ENCODE measurements around the gene AUTS2.

AUTS2 gene

DNA sequence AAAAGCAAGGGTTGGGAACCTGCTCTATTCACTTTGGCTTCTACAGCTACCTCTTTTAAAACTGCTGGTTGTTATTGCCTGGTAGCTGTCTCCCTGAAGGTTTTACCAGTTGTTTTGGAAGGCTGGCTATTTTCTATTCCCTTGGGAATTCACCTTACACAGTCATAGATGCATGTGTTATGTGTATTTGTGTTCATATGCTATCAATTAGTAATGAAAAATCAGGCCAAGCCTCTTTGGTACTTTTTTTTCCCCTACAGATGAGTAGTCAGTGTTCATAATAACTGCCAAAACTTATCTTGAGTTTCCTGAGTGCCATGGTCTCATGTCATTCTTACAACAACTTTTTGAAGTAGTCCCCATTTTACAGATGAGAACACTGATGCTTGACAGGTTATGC, 795.7 kb downstream of the AUTS2 start:
- DNase-seq (ENCODE audit: low read depth in 2 of 2, low spot score in 1 of 2), result no peak

DNA sequence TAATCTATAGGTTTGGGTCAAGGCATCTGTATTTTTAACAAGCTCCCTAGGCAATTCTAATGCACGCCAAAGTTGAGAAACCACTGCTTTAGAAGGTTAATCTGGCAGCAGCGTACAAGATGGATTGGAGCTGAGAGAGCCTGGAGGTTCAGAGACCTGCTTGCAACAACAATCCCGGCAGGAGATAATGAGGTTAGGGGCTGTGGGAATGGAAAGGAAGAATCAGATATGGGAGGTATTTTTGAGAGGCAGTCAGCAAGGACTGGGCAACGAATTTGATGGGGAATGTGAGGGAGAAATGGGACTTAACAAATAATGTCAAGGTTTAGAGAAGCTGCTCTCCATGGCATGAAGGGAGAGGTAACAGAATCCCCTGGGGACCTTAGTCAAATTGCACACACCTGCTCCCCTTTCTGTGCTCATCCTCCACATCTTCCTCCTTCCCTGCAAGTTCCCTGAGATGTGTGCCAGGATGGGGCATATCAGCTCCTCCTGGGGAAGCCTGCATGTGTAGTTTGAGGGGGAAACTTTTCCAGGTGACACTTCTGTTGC, 802.6 kb downstream of the AUTS2 start:
- no peak for DNase-seq (ENCODE audit: low read depth in 2 of 2, low spot score in 1 of 2)

DNA sequence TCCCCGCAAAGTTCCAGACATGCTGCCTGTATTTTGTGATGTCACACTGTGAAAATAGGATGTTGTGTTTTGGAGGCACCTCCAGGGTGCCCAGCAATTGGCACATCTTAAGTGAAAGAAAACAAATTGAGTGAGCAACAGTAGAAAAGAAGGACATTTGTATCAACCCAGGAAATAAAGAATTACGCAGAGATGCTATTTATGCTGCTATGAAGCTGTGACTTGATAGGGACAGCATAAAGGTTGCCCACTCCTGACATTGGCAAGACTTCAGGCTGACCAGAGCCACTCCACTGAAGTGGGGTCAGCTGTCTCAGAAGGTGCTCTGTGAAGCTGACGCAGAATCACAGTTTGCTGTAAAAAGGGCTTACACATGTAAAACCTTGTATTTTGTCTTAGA, 803.8 kb downstream of the AUTS2 start:
- DNase-seq (ENCODE audit: low read depth in 2 of 2, low spot score in 1 of 2), result no peak

DNA sequence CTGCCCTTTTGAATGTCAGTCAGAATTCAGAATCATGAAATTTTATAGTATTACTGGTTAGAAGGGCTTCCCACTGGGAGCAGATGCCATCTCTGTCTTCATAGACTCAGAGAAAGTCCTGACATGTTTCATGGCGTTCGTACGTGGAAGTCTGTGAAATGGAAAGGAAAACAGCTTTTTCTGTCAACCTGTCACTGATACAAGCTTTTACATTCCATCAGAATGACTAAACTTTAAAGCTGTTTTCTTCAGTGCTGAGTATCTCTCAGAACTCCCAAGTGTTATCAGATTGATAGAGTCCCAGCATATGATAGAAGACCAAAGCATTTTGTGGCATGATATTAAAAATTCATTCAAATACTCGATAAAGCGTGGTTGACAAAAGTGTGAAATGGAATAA, 807.0 kb downstream of the AUTS2 start:
- no peak for DNase-seq (ENCODE audit: low read depth in 2 of 2, low spot score in 1 of 2)

DNA sequence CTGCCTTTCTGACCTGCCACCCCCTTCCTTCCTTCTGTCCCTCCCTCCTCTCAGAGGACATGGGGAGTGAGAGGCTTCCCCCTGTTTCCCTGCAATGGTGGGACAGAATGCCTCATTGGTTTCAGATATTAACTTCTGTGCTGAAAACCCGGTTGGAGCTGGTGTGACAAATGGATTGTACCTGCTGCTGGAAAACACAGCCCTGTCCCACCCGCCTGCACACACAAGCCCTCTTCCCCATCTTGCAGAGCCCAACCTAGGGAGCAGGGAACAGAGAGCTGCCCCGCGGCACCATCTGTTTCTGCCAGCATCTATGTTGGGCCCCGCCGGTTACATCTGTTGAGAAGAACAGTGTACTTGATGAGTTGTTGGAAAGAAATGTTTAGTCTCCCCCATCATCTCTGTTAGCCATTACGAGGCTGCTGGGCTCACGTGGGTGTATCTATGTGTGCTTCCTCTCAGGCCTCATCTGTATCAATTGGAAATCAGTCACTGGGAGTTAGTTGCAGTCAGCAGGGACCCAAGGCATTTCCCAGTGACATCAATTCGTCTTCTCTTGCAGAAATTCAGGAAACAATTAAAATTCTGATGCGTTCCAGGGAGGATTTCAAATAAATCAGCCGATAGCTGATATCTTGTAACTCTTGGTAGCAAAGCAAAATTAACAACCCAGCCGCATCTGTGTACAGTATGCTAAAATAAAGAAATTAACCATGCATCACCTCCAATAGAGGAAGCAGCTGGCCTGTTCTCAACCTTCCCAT, 808.1 kb downstream of the AUTS2 start:
- DNase-seq (ENCODE audit: low read depth in 2 of 2, low spot score in 1 of 2), result no peak

DNA sequence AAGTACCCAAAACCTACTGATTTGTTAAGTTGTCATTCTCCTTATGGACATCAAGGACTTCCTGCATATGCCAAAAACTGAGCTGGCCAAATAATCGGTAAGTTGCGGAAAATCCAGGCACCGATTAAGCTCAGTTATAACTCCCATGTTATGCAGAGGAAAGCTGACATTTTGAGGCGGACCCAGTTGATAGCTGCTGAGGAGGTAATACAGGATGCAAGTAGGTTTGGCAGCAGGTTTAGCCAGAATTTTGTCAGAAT, 808.6 kb downstream of the AUTS2 start:
- no peak for DNase-seq (ENCODE audit: low read depth in 2 of 2, low spot score in 1 of 2)

DNA sequence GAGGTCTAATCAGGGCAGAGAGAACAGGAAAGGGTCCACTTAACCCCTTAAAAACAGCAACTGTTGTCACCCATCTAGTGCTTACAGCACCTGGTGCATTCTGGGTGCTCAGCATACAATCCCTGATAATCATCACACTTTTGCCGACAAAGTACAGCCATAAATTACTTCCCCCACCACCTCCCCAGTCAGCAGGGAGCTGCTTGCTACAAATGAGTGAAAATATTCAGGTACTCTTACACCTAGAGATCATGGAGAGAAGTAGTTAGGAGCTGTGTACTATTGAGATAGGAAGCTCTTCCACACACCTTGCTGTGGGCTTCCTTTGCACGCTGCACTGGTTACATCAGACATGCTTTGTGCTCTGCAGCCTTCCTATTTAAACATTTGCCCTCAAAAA, 810.2 kb downstream of the AUTS2 start:
- DNase-seq (ENCODE audit: low read depth in 2 of 2, low spot score in 1 of 2), result no peak

DNA sequence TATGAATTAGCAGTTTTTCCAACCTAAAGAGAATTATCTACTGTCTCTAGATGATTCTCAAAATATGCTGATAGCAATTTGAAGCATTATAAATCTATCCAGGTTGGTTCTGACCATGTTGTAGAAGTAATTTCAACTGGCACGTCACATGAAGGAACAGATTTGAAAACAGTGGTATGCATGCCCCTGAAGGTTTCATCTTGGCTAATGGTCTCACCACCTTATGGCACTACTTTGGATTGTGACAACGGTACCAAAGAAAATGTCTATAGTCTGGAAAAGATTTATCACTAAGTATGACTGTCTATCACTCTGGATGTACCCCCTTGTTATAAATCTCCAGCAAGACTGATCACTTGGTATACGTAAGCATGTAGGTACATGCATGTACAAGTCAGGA, 810.6 kb downstream of the AUTS2 start:
- DNase-seq (ENCODE audit: low read depth in 2 of 2, low spot score in 1 of 2), result no peak

DNA sequence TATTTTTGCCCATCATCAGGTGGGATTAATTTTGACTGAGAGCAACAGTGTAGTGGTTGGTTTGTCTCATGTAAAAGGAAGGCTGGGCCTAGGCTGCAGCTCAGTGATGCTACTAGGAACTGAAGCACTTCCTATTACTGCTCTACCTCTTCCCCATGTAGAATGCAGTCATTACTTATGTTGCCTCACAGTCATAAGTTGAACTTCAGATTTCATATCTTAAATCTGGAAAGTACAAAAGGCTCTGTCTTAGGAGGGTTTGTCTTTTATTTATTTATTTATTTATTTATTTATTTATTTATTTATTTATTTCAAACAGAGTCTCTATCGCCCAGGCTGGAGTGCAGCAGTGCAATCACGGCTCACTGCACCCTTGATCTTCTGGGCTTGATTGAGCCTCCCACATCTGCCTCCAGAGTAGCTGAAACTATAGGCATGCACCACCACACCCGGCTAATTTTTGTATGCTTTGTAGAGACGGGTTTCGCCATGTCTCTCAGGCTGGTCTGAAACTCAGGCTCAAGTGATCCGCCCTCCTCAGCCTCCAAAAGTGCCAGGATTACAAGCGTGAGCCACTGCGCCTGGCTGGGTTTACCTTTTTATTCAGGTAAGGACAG, 812.0 kb downstream of the AUTS2 start:
- no peak for DNase-seq (ENCODE audit: low read depth in 2 of 2, low spot score in 1 of 2)

DNA sequence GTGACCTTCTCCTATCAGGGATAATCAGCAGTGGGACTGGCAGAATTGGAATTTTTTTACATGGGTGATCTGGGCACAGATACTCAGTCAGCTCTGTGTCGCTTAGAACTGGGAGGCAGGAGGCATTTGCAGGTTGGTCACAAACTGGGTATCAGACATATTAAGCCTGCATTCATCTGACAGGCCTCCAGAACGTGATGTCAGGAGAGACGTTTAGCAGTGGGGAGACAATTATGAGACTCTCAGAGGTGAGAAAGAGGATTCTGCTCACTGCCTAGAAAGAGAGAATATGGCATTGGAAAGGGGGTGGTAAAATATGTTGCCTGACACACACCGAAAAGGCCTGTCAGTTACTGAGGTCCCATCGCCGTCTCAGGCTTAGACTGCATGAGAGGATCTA, 816.1 kb downstream of the AUTS2 start:
- no peak for DNase-seq (ENCODE audit: low read depth in 2 of 2, low spot score in 1 of 2)

DNA sequence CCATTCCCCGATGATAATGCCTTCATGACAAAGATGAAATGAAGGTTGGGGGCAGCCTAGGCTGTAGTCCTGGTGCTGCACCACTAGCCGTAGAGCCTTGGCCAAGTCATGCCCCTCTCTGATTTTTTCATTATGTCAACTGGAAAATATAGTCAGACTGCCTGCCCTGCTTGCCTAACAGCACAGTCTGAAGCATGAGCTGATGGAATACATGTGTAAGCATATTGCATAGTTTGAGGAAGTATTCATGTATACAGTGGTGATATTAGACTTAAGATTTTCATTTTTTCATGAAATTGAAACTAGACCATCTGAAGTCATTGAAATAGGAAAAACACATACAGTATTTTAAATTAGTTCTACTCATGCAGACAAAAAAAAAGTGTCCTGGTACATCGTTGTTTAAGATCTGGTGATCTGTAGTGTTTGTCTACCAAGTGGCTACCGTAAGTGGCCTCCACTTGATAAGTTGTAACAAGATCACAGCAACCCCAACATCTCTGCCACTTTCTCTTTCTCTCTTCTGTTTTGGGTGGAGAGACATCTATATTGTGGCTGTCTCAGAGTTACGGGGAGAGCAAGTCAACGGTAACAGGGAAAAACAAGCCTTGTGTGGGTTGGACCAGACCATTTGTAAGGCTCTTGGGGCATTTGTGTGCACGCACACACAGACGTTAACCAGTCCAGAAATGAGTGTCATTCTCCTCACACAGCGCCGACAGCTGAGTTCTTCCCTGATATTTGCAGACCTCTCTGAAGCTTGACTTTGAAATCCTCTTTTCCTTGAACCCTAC, 817.1 kb downstream of the AUTS2 start:
- DNase-seq (ENCODE audit: low read depth in 2 of 2, low spot score in 1 of 2), result no peak

DNA sequence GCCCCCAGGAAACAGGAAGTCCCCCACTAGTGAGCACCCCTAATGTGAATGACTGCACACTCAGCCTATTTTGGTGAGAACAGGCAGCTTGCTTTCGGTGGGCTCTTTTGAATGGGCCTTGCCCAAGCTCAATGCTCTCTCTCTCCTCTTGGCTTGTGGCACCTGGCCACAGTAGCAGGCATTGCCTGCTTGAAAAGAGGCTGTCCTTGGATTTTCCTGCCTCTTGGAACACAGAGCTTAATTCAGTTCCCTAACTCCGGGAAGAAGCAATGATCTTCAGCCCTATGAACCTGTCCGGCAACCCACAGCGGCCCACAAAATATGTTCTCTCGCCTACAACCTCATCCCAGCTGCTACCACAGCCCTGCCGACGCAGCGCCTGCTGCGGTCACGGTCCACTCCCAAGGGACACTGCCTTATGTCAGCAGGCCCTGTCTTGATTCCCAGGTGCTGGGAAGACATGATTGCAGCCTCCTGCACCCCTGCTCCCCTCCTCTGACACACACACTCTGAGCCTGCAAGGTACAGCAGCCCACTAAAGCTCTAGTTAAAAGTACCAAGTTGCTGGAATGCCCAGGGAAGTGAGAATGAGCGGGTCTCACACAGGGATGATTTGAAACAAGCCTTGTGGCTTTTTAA, 818.2 kb downstream of the AUTS2 start:
- DNase-seq (ENCODE audit: low read depth in 2 of 2, low spot score in 1 of 2), result no peak

DNA sequence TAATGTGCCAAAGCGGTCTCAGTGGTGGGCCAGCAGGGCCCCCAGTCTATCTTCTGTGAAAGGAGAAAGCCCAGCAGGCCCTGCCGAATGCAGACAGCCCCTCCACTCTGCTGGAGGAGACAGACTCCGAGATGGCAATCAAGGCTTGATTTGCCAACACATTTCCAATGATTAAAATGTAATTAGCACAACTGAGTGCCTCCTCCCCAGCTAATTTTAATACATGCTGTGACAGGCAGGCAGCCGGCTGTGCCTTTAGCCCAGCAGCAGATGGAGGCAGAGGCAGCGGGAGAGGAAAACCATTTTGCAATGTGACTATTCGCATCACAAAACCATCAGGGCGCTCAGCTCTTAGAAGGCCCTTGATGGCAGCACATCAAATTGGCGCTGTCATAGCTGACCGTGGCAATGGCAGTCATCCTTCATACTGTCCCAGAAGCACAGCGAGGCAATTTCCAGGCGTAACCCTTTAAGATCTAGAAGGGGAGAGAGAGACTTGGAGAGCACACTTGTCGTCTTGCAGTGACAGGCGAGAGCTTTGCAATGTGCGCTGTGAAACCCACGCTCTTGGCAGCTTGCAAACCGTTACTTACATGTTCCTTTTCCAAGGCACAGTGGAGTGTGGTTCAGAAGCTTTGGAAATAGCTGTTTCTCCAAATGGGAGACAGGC, 818.8 kb downstream of the AUTS2 start:
- no peak for DNase-seq (ENCODE audit: low read depth in 2 of 2, low spot score in 1 of 2)

DNA sequence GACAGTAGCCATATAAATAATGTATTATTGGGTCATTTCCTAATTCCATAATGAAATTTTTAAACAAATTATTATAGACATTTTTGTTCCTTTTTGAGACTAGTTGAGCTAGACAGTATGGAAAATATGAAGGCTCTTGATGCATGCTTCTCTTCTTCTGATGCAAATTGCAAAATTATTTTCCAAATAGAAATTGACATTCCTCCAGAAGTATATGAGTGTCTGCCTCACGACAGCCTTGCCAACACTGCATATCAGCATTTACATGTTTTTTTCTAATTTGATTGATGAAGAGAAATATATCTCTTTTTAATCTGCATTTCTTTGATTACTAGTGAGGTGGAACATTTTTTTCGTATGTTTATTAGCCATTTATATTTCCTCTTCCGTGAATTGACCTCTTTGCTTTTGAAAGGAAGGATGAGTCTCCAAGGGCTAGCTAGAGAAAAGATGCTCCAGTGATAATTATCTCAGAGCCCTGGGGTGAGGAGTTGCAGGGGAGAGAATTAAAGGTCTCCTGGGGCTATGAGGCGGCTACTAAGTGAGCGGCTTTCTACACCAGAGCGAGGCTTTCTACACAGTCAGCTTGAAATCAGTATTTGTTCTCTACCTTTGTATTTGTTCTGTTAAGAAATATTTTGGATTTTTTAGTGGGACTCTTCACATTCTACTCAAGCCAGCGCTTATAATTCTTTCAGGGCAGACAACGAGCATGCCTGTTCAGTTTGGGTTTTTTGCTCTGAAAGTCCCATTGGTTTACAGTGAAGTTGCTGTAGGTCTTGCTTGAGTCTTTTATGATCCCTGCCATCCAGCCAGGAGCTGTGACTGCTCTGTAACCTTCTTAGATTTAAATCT, 821.5 kb downstream of the AUTS2 start:
- no peak for DNase-seq (ENCODE audit: low read depth in 2 of 2, low spot score in 1 of 2)

DNA sequence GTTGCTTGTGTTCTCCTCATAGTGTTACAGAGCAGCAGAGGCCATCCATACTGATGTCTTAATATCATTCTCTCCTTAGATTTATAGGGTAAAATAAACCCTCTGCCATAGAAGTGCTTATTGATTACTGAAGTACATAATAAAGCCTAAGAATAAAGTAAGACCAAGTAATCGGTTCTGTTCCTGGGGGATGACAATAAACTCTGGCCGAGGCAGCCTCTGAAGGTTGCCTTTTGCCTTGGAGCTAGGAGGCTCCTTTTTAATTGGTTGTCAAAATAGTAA, 822.0 kb downstream of the AUTS2 start:
- DNase-seq (ENCODE audit: low read depth in 2 of 2, low spot score in 1 of 2), result no peak

DNA sequence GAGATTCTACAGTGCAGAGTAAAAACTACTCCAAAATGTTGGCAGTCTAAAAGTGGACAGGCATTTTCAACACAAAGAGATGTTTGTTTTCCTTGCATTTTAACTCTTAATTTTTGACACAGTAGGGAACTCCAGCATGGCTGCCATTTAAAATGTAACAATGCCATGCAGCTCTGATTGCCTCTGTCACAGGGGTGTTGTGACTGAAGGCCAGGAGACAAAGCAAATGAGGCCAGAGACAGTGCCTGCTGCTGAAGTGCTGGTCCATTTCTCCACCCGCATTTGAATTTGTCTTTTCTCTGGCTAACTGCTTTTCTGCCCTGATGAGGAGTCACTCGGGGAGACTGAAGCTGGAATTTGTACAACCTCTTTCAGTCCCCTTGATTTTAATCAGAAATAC, 823.0 kb downstream of the AUTS2 start:
- no peak for DNase-seq (ENCODE audit: low read depth in 2 of 2, low spot score in 1 of 2)

DNA sequence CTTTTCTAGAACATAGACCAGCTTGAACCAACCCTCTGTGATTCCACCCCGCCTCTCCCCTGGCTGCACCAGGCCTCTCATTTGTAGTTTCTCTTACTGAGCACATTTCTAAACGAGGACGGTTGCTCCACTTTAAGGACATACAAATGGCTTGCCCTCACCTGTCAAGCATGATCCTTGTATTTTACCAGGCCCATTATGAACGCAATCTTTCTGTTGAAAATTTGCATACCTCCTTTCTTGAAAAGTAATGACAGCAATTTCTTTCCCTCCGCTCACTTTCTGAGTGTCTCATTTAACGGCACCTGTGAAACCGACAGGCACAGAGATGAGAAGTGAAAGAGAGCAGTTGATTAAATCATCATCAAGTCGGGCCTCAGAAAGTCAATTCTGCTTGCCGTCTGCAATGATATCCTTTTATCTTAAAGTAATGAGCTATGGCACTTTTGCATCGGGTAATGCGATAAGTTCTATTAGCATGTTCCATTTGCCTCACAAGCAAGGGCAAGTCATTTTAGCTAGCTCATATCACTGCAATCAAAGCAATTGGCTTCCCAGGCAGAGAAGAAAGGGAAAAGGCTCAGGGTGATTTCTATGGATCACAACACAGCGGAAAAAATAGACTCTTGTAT, 828.1 kb downstream of the AUTS2 start:
- DNase-seq (ENCODE audit: low read depth in 2 of 2, low spot score in 1 of 2), result no peak

DNA sequence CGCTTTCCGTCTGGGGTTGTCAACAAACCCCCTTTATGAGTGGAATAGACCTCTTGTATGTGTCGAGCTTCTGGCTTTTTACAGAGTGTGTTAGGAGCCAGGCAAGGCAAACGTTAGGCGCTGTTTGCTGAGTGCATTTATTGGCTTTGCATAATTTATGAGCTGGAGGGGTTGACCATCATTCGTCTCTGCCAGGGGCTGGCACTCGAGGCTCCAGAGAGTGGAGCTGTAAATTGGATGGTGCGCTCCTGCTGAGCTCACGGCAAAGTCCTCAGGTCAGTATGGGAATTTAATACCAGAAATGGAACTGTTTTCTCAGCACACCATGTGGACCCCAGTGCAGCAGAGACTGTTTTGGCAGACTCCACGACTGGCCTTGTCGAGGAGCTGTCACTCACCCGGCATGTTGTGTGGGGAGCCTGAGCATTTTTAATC, 834.3 kb downstream of the AUTS2 start:
- DNase-seq (ENCODE audit: low read depth in 2 of 2, low spot score in 1 of 2), result no peak

DNA sequence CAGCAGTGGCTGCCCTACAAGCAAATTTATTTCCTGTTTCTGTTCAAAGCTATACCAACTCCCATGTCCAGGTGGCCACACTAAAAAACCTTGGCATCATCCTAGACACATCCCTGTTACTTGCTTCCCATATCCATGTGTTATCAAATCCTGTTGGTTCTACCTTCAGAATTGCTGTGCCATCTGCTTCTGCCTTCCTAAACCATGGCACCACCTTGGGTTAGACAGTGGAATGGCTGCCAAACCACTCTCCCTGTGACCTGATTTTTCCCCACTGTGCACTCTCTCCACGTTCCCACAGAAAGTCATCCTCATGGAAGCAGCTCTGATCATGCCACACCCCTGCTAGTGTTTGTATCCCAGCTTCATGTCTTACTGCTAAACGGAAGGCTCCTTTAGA, 836.1 kb downstream of the AUTS2 start:
- DNase-seq (ENCODE audit: low read depth in 2 of 2, low spot score in 1 of 2), result no peak

DNA sequence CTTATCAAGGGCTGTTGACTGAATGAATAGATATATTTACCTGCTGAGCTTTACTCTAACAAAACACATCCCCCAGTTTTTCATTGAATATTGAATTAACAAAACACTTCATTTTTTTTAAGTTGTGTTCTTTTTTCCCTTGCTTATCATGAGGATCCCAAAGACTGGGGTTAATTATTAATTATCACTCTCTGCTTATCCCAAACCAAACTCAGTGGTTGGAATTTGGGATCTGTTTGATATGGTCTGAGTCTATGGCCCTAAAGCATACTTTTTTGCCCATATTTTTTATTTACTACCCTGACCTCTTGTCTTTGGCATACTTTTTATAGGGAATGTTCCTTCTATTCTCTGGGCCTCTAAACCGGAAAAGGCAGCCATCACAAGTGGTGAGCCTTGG, 836.5 kb downstream of the AUTS2 start:
- DNase-seq (ENCODE audit: low read depth in 2 of 2, low spot score in 1 of 2), result no peak
